Measurements from ENCODE around the gene HSD17B4.
"Not testable (repeated sequence)": the region's sequence is repeated elsewhere in the genome, so short reads cannot be mapped to it uniquely, and the experiment has no call there.

The HSD17B4 gene

GRCh38 chr5:119426057-119426456, 26.2 kb upstream of the HSD17B4 start:
- H3K36me3 ChIP-seq (ENCODE audit: insufficient read depth, low read length) = no peaks in the 10 kb centered on the region
- no peaks in the 10 kb centered on the region for H3K9me3 ChIP-seq (ENCODE audit: low read length)
- H3K4me3 ChIP-seq (ENCODE audit: low read depth, low read length, poor library complexity, severe bottlenecking) = no peak overlapping the region
- H3K79me2 ChIP-seq (ENCODE audit: insufficient read depth, low read length) = no peaks in the 10 kb centered on the region
- H3K9ac ChIP-seq (ENCODE audit: low read length) = no peak overlapping the region
- no peak overlapping the region for H3K27ac ChIP-seq (ENCODE audit: low read depth, low read length, poor library complexity, severe bottlenecking)
- H3F3A ChIP-seq (ENCODE audit: insufficient read depth, low read length) = no peaks in the 10 kb centered on the region
- H3K27me3 ChIP-seq (ENCODE audit: insufficient read depth, low read length) = no peaks in the 10 kb centered on the region
- no peaks in the 10 kb centered on the region for H3K9me2 ChIP-seq (ENCODE audit: low read depth, low read length)
- H3K4me1 ChIP-seq (ENCODE audit: insufficient read depth, low read length, severe bottlenecking) = no peaks in the 10 kb centered on the region
- H2AFZ ChIP-seq (ENCODE audit: low read length) = no peak overlapping the region
- no peak for TF ChIP-seq CTCF (IDR thresholded peaks at IDR 0.05; ENCODE audit: low read length)
- no peak for TF ChIP-seq EZH2 (IDR thresholded peaks at IDR 0.05; ENCODE audit: borderline replicate concordance, low read length)
- no peak overlapping the region for H3K4me2 ChIP-seq (ENCODE audit: low read length)
- no peaks in the 10 kb centered on the region for H4K20me1 ChIP-seq (ENCODE audit: insufficient read depth, low read length)

GRCh38 chr5:119427060-119427459, 25.2 kb upstream of the HSD17B4 start:
- H3K27ac ChIP-seq (ENCODE audit: low read depth, low read length, poor library complexity, severe bottlenecking) = no peak overlapping the region
- no peak overlapping the region for H3K4me2 ChIP-seq (ENCODE audit: low read length)
- H4K20me1 ChIP-seq (ENCODE audit: insufficient read depth, low read length) = no peaks in the 10 kb centered on the region
- H3K4me3 ChIP-seq (ENCODE audit: low read depth, low read length, poor library complexity, severe bottlenecking) = no peak overlapping the region
- no peaks in the 10 kb centered on the region for H3K9me3 ChIP-seq (ENCODE audit: low read length)
- H3K79me2 ChIP-seq (ENCODE audit: insufficient read depth, low read length) = no peaks in the 10 kb centered on the region
- no peak for TF ChIP-seq EZH2 (IDR thresholded peaks at IDR 0.05; ENCODE audit: borderline replicate concordance, low read length)
- TF ChIP-seq CTCF (IDR thresholded peaks at IDR 0.05; ENCODE audit: low read length) = no peak
- no peak overlapping the region for H2AFZ ChIP-seq (ENCODE audit: low read length)
- no peaks in the 10 kb centered on the region for H3K4me1 ChIP-seq (ENCODE audit: insufficient read depth, low read length, severe bottlenecking)
- no peaks in the 10 kb centered on the region for H3F3A ChIP-seq (ENCODE audit: insufficient read depth, low read length)
- H3K36me3 ChIP-seq (ENCODE audit: insufficient read depth, low read length) = no peaks in the 10 kb centered on the region
- H3K27me3 ChIP-seq (ENCODE audit: insufficient read depth, low read length) = no peaks in the 10 kb centered on the region
- no peaks in the 10 kb centered on the region for H3K9me2 ChIP-seq (ENCODE audit: low read depth, low read length)
- H3K9ac ChIP-seq (ENCODE audit: low read length) = no peak overlapping the region

- H3K9ac ChIP-seq (ENCODE audit: low read length); H3K27ac ChIP-seq (ENCODE audit: low read depth, low read length, poor library complexity, severe bottlenecking); H3K4me1 ChIP-seq (ENCODE audit: insufficient read depth, low read length, severe bottlenecking); H4K20me1 ChIP-seq (ENCODE audit: insufficient read depth, low read length); H3K79me2 ChIP-seq (ENCODE audit: insufficient read depth, low read length); H3F3A ChIP-seq (ENCODE audit: insufficient read depth, low read length); H3K27me3 ChIP-seq (ENCODE audit: insufficient read depth, low read length); H3K4me3 ChIP-seq (ENCODE audit: low read depth, low read length, poor library complexity, severe bottlenecking); H3K9me2 ChIP-seq (ENCODE audit: low read depth, low read length); H3K4me2 ChIP-seq (ENCODE audit: low read length); H2AFZ ChIP-seq (ENCODE audit: low read length); H3K9me3 ChIP-seq (ENCODE audit: low read length); H3K36me3 ChIP-seq (ENCODE audit: insufficient read depth, low read length): not testable (repeated sequence)
Measured at GRCh38 chr5:119427596-119427995, 24.7 kb upstream of the HSD17B4 start.

DNA sequence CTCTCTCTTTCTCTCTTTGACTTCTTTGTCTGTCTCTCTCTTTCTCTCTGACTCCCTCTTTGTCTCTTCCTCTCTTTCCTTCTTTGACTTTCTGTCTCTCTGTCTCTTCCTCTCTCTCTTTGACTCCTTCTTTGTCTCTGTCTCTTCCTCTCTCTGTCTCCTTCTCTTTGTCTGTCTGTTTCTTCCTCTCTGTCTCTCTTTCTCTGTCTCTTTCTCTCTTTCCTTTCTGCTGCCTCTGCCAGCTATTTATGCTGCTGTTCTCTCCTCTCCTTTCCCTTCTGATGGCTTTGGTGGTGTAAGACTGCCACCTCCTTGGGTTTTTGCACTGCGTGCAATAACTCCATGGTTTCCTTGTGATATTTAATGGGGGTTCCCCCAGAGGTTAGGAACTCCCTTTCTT, 24.1 kb upstream of the HSD17B4 start:
- H3K79me2 ChIP-seq (ENCODE audit: insufficient read depth, low read length); H3K27ac ChIP-seq (ENCODE audit: low read depth, low read length, poor library complexity, severe bottlenecking); H4K20me1 ChIP-seq (ENCODE audit: insufficient read depth, low read length); H2AFZ ChIP-seq (ENCODE audit: low read length); H3K4me3 ChIP-seq (ENCODE audit: low read depth, low read length, poor library complexity, severe bottlenecking); H3K4me1 ChIP-seq (ENCODE audit: insufficient read depth, low read length, severe bottlenecking); H3K4me2 ChIP-seq (ENCODE audit: low read length); H3K9ac ChIP-seq (ENCODE audit: low read length); H3K27me3 ChIP-seq (ENCODE audit: insufficient read depth, low read length); H3F3A ChIP-seq (ENCODE audit: insufficient read depth, low read length); H3K9me3 ChIP-seq (ENCODE audit: low read length); H3K9me2 ChIP-seq (ENCODE audit: low read depth, low read length); H3K36me3 ChIP-seq (ENCODE audit: insufficient read depth, low read length): not testable (repeated sequence)

DNA sequence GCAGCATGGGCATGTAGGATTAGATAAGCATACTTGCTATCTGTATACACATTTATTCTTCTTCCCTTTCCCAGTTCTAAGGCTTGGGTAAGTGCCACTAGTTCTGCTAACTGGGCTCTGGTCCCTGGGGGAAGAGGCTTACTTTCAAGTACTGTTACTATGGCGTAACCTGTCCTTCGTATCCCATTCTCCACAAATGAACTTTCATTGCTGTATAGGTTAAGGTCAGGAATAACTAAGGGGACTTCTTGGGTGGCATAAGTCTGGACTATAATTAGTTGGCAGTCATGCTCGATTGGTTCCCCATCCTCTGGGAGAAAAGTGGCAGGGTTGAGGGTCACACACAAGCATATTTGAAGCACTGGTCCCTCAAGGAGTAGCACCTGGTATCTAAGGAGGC, 23.7 kb upstream of the HSD17B4 start:
- not testable (repeated sequence) for H3K36me3 ChIP-seq (ENCODE audit: insufficient read depth, low read length); H3K4me3 ChIP-seq (ENCODE audit: low read depth, low read length, poor library complexity, severe bottlenecking); H3K27me3 ChIP-seq (ENCODE audit: insufficient read depth, low read length); H3K9me3 ChIP-seq (ENCODE audit: low read length); H2AFZ ChIP-seq (ENCODE audit: low read length); H3K4me1 ChIP-seq (ENCODE audit: insufficient read depth, low read length, severe bottlenecking); H3K27ac ChIP-seq (ENCODE audit: low read depth, low read length, poor library complexity, severe bottlenecking); H3F3A ChIP-seq (ENCODE audit: insufficient read depth, low read length); H4K20me1 ChIP-seq (ENCODE audit: insufficient read depth, low read length); H3K9me2 ChIP-seq (ENCODE audit: low read depth, low read length); H3K4me2 ChIP-seq (ENCODE audit: low read length); H3K9ac ChIP-seq (ENCODE audit: low read length); H3K79me2 ChIP-seq (ENCODE audit: insufficient read depth, low read length)

DNA sequence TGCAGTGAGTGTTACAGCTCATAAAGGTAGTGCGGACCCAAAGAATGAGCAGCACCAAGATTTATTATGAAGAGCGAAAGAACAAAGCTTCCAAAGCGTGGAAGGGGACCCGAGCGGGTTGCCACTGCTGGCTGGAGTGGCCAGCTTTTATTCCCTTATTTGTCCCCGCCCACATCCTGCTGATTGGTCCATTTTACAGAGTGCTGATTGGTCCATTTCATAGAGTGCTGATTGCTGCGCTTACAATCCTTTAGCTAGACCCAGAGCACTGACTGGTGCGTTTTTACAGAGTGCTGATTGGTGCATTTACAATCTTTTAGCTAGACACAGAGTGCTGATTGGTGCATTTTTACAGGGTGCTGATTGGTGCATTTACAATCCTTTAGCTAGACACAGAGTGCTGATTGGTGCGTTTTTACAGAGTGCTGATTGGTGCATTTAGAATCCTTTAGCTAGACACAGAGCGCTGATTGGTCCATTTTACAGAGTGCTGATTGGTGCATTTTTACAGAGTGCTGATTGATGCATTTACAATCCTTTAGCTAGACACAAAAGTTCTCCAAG, 19.5 kb upstream of the HSD17B4 start:
- not testable (repeated sequence) for H3K79me2 ChIP-seq (ENCODE audit: insufficient read depth, low read length); H3K36me3 ChIP-seq (ENCODE audit: insufficient read depth, low read length); H3K9me2 ChIP-seq (ENCODE audit: low read depth, low read length); H3K4me2 ChIP-seq (ENCODE audit: low read length); H4K20me1 ChIP-seq (ENCODE audit: insufficient read depth, low read length); H2AFZ ChIP-seq (ENCODE audit: low read length); H3K4me3 ChIP-seq (ENCODE audit: low read depth, low read length, poor library complexity, severe bottlenecking); H3K9me3 ChIP-seq (ENCODE audit: low read length); H3F3A ChIP-seq (ENCODE audit: insufficient read depth, low read length); H3K27me3 ChIP-seq (ENCODE audit: insufficient read depth, low read length); H3K27ac ChIP-seq (ENCODE audit: low read depth, low read length, poor library complexity, severe bottlenecking); H3K9ac ChIP-seq (ENCODE audit: low read length)
- peaks cover 17% of the 10 kb centered on the region for H3K4me1 ChIP-seq (ENCODE audit: insufficient read depth, low read length, severe bottlenecking)

Data from OCI-LY1 (cell line).